B cell (primary cell): ENCODE data around the gene SOX9. TPM values are rescaled to one million over a fixed set of nuclear protein-coding genes. Genes with fewer than 3 reads are reported as not detected.

Source experiments
- ATAC-seq: fragments of 200-7000 bp; cut with Tn5 transposase; one replicate; pipeline ENCODE4 v1.10.0; 2021; ENCODE audit warnings: low read depth, mild to moderate bottlenecking, moderate number of reproducible peaks, moderate library complexity
- CTCF ChIA-PET: fragments of 350-600 bp; sonication (Branson Sonifier 250); formaldehyde crosslinking; loops from one replicate; lab custom pipeline; 2021; ENCODE audit warnings: antibody characterized with exemption, inconsistent platforms; lab: Charles Lee
- POLR2A ChIA-PET: fragments of 350-600 bp; sonication (Branson Sonifier 250); formaldehyde crosslinking; loops from one replicate; lab custom pipeline; 2021; ENCODE audit warnings: antibody characterized with exemption; lab: Charles Lee
- DNase-seq: peaks from one replicate; pipeline ENCODE4 v3.0.0; 2013
- H2AFZ ChIP-seq: 2 replicates; pipeline ENCODE4 v1.6.1; 2012; ENCODE audit warnings: mild to moderate bottlenecking, low read depth, low read length; ENCODE audit not compliant: insufficient read depth, poor library complexity, severe bottlenecking
- H3K27ac ChIP-seq, 2 donors: 1 replicate in 1 of 2; 2 replicates in 1 of 2; pipeline ENCODE4 v1.5.1; 2012 to 2013; ENCODE audit warnings: low read length in 2 of 2, mild to moderate bottlenecking in 2 of 2, moderate library complexity in 1 of 2
- H3K27me3 ChIP-seq, 4 experiments: fragments of 200-600 bp in 1 of 4; sonication (generic) in 1 of 4; replicated peaks in 1 of 4; 1 replicate in 2 of 4; 2 replicates in 2 of 4; pipeline versions ENCODE4 v1.6.1 to v1.7.0; 2013 to 2016; ENCODE audit warnings: low read length in 3 of 4, mild to moderate bottlenecking in 2 of 4, mixed read lengths in 1 of 4, moderate library complexity in 1 of 4; ENCODE audit not compliant: insufficient read depth in 4 of 4, control insufficient read depth in 3 of 4; ENCODE audit errors: control extremely low read depth in 1 of 4
- H3K36me3 ChIP-seq, 2 experiments: replicated peaks in 1 of 2; 1 replicate in 1 of 2; 2 replicates in 1 of 2; pipeline versions ENCODE4 v1.6.1 to v1.7.1; 2013; ENCODE audit warnings: low read length in 1 of 2; ENCODE audit not compliant: insufficient read depth in 2 of 2, control insufficient read depth in 1 of 2; ENCODE audit errors: control extremely low read depth in 1 of 2, extremely low read depth in 1 of 2
- H3K4me1 ChIP-seq, 2 donors: fragments of 200-600 bp in 1 of 2; sonication (generic) in 1 of 2; 1 replicate in 1 of 2; 2 replicates in 1 of 2; pipeline versions ENCODE4 v1.5.1 to v1.6.1; 2013 to 2017; ENCODE audit warnings: low read length in 2 of 2; ENCODE audit not compliant: control insufficient read depth in 2 of 2, insufficient read depth in 2 of 2
- H3K4me2 ChIP-seq: replicated peaks from 2 replicates; pipeline ENCODE3; 2012; ENCODE audit warnings: mild to moderate bottlenecking, low read depth, low read length; ENCODE audit not compliant: poor library complexity, severe bottlenecking
- H3K4me3 ChIP-seq, 5 experiments: fragments of 200-600 bp in 1 of 5; sonication (generic) in 1 of 5; 1 replicate in 3 of 5; 2 replicates in 2 of 5; pipeline versions ENCODE4 v1.5.1 to v1.7.0; 2011 to 2016; ENCODE audit warnings: low read length in 4 of 5, mild to moderate bottlenecking in 4 of 5, low read depth in 2 of 5, control low read depth in 1 of 5, moderate library complexity in 1 of 5; ENCODE audit not compliant: insufficient read depth in 1 of 5; ENCODE audit errors: control extremely low read depth in 1 of 5, extremely low read depth in 1 of 5
- H3K79me2 ChIP-seq: fragments of 200-600 bp; sonication (generic); one replicate; pipeline ENCODE4 v1.6.0; 2016; ENCODE audit warnings: low read length; ENCODE audit not compliant: control insufficient read depth, insufficient read depth
- H3K9ac ChIP-seq: fragments of 200-600 bp; sonication (generic); 2 replicates; pipeline ENCODE4 v1.6.1; 2017; ENCODE audit warnings: mild to moderate bottlenecking, low read length, moderate library complexity
- H3K9me3 ChIP-seq, 3 donors: one replicate each; pipeline versions ENCODE4 v1.6.1 to v1.7.1; 2013; ENCODE audit warnings: low read length in 2 of 3; ENCODE audit not compliant: control insufficient read depth in 2 of 3, insufficient read depth in 1 of 3; ENCODE audit errors: control extremely low read depth in 1 of 3
- H4K20me1 ChIP-seq: 2 replicates; pipeline ENCODE4 v1.6.0; 2012; ENCODE audit warnings: mild to moderate bottlenecking, low read length; ENCODE audit not compliant: insufficient read depth, control insufficient read depth, poor library complexity, severe bottlenecking
- H3K27ac Mint-ChIP-seq: one replicate; pipeline ENCODE4 v1.8.0; 2021; ENCODE audit warnings: mixed read lengths
- H3K27me3 Mint-ChIP-seq: one replicate; pipeline ENCODE4 v1.8.0; 2021; ENCODE audit warnings: mixed read lengths
- H3K4me1 Mint-ChIP-seq: one replicate; pipeline ENCODE4 v1.8.0; 2021; ENCODE audit warnings: mixed read lengths
- H3K4me3 Mint-ChIP-seq: one replicate; pipeline ENCODE4 v1.8.0; 2021; ENCODE audit warnings: mixed read lengths
- H3K9me3 Mint-ChIP-seq: one replicate; pipeline ENCODE4 v1.8.0; 2022; ENCODE audit warnings: mixed read lengths; ENCODE audit not compliant: insufficient read depth
- EZH2 ChIP-seq: IDR thresholded peaks from 2 replicates; pipeline ENCODE4 v1.6.1; 2012; ENCODE audit warnings: borderline replicate concordance, low read depth, mild to moderate bottlenecking, moderate library complexity, low read length; ENCODE audit not compliant: insufficient read depth, poor library complexity, severe bottlenecking
- WGBS: methylation state at CpG from one replicate; pipeline ENCODE4 v1.1.5; 2013; ENCODE audit warnings: missing lambda C conversion rate; ENCODE audit not compliant: insufficient coverage; 5-methylcytosine and 5-hydroxymethylcytosine counted together
- intact Hi-C: fragments of 100-400 bp; cut with micrococcal nuclease; formaldehyde crosslinking; loops from one replicate; pipeline ENCODE4 v1.10.0; 2022
- polyA plus RNA-seq: library from polyadenylated mRNA; depleted of rRNA; stranded (reverse); fragments of >200 nt; gene quantifications from 2 replicates; pipeline ENCODE4 v1.2.3, GENCODE V29; 2012
- total RNA-seq, 2 donors: library from RNA; stranded (reverse); fragments of 120-200 nt in 1 of 2; gene quantifications; 1 replicate in 1 of 2; 2 replicates in 1 of 2; pipeline versions ENCODE4 v1.2.3 to v1.2.4, GENCODE V29; 2013 to 2022
- TF ChIP-seq, protein P1 (sequence below): fragments of 200-600 bp; IDR thresholded peaks from one replicate; pipeline ENCODE4 v1.8.0; 2022; ENCODE audit warnings: antibody characterized with exemption, mild to moderate bottlenecking

Gene SOX9
- total and polyA plus RNA-seq, 2 donors (not counting 1 experiment from before 2014, with no cell fraction given): 0.03 TPM; not detected in 1

DNA sequence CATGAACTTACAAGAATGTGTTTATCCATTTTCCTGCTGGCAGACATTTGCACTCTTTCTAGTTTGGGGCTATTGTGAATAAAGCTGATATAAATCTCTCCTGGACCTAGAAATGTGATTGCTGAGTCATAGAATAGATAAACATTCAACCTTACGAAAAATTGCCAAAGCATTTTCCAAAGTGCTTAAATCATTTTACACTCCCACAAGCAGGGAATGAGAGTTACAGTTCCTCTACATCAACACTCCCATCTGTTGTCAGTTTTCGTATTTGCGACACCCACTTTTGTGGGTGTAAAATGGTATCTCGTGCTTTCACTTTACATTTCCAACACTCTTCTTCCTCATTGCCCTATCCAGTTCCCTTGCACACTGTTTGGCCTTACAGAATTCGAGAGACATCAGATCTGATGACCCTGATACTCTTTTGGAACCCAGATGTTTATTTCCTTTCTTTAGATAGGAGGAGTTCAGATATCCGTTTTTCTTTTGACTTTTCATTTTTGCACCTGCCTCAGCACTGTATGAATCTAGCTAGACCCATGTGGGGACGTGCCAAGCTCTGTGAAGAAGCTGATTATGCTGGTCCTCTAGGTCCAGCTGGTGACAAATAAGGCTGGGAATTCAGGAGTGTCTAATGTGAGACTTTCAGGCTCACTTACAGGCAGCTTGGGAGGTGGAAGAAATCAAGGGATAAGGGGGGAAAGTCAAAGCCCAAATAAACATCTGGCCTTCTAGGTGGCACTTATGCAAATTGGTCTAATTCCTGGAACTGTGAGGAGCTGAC lies 14.0 kb downstream of the SOX9 start:
- Histone ChIP-seq H3K36me3 (no peaks in the 10 kb centered on the region), H3K4me2 (no peak overlapping the region), H2AFZ (no peak overlapping the region), H3K4me3 (no peak overlapping the region), H3K79me2 (no peaks in the 10 kb centered on the region), H3K27me3 (peaks cover 0 to 4% (median 0%) of the 10 kb centered on the region in 4 experiments), H3K4me1 (no peaks in the 10 kb centered on the region), H3K9ac (no peak overlapping the region), H3K27ac (no peak overlapping the region), H4K20me1 (no peaks in the 10 kb centered on the region), H3K9me3 (peaks cover 0 to 5% (median 0%) of the 10 kb centered on the region in 3 donors)
- no peak for DNase-seq
- ChIA-PET CTCF (no interaction called here), POLR2A (no interaction called here)
- no peaks in the 10 kb centered on the region for H3K4me1 Mint-ChIP-seq
- ATAC-seq: no peak
- WGBS: 40% methylated on average over 2 of the region's 7 CpGs
- TF ChIP-seq, protein P1, sequence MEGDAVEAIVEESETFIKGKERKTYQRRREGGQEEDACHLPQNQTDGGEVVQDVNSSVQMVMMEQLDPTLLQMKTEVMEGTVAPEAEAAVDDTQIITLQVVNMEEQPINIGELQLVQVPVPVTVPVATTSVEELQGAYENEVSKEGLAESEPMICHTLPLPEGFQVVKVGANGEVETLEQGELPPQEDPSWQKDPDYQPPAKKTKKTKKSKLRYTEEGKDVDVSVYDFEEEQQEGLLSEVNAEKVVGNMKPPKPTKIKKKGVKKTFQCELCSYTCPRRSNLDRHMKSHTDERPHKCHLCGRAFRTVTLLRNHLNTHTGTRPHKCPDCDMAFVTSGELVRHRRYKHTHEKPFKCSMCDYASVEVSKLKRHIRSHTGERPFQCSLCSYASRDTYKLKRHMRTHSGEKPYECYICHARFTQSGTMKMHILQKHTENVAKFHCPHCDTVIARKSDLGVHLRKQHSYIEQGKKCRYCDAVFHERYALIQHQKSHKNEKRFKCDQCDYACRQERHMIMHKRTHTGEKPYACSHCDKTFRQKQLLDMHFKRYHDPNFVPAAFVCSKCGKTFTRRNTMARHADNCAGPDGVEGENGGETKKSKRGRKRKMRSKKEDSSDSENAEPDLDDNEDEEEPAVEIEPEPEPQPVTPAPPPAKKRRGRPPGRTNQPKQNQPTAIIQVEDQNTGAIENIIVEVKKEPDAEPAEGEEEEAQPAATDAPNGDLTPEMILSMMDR: no peak
- TF ChIP-seq EZH2: no peak
- peaks cover 9% of the 10 kb centered on the region for H3K27me3 Mint-ChIP-seq
- no peak overlapping the region for H3K4me3 Mint-ChIP-seq
- H3K27ac Mint-ChIP-seq: no peak overlapping the region
- intact Hi-C loops: no loop called here
- peaks cover 2% of the 10 kb centered on the region for H3K9me3 Mint-ChIP-seq

DNA sequence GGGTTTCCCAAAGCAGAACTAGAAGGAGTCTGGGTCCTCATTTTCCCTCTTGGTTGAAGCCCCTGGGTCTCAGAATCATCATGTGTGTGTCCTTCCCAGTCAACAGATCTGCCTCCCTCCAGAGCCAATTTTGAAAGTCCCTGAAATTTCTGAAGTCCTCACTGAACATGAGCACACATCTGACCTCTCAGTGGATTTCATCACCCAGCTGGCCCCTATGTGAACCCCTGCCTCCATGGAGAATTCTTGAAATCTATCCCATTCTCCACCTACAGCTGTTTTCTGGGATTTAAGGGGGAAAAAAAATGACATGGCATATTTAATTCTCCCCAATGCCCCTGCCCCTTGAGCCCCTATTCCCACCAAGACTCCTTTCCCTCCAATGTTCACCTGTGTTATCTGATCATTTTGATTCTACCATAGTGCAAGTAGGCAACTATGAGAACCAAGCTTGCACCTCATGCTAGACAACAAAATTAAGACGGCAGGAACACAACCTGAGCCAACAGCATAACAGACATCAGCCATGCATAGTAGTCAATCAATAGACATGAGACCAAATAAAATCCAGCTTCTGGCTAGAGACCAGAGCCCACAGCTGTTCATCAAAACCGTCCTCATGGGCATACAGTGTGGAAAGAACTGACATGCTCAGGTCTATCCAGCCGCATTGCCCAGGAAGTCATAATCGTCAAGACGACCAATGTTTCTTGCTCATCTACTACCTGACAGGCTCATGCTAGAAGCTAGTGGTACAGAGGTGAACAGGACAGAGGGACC lies 14.9 kb downstream of the SOX9 start:
- no peak overlapping the region for H3K9ac ChIP-seq
- no peak overlapping the region for H3K4me3 ChIP-seq
- ChIA-PET POLR2A (no interaction called here), CTCF (no interaction called here)
- H3K27ac ChIP-seq: no peak overlapping the region
- H3K27ac Mint-ChIP-seq: no peak overlapping the region
- H3K4me1 ChIP-seq: no peaks in the 10 kb centered on the region
- H3K4me3 Mint-ChIP-seq: no peak overlapping the region
- no peak overlapping the region for H3K4me2 ChIP-seq
- DNase-seq: no peak
- peaks cover 0 to 5% (median 0%) of the 10 kb centered on the region in 3 donors for H3K9me3 ChIP-seq
- intact Hi-C loops: no loop called here
- H3K27me3 Mint-ChIP-seq: peaks cover 9% of the 10 kb centered on the region
- H3K36me3 ChIP-seq: no peaks in the 10 kb centered on the region
- no peak for TF ChIP-seq EZH2
- TF ChIP-seq, protein P1: no peak
- no peaks in the 10 kb centered on the region for H4K20me1 ChIP-seq
- no peak overlapping the region for H2AFZ ChIP-seq
- no peaks in the 10 kb centered on the region for H3K4me1 Mint-ChIP-seq
- peaks cover 0 to 4% (median 0%) of the 10 kb centered on the region in 4 experiments for H3K27me3 ChIP-seq
- ATAC-seq: no peak
- peaks cover 2% of the 10 kb centered on the region for H3K9me3 Mint-ChIP-seq
- no peaks in the 10 kb centered on the region for H3K79me2 ChIP-seq
- WGBS: 86% methylated on average over 2 of the region's 5 CpGs
